ENCODE measurements around the gene SCYL1.

DNA sequence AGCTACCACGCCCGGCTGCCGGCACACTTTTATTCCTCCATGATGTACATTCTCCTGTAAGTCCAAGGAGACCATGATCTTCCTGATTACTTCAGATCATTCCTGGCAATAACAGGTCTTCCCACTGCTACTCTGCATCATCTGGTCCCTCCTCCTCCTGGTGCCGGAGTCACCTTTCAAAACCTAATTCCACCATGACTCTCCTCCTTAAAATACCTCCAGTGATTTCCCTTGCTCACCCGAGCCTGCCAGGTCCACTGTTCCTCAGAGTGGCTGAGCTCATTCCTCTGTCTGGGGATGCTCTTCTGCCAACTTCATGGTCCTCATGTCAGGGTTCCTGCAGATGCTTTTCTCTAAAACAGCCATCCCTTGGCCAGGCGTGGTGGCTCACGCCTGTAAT, 37.1 kb downstream of the SCYL1 start:
- TF ChIP-seq, protein P1, sequence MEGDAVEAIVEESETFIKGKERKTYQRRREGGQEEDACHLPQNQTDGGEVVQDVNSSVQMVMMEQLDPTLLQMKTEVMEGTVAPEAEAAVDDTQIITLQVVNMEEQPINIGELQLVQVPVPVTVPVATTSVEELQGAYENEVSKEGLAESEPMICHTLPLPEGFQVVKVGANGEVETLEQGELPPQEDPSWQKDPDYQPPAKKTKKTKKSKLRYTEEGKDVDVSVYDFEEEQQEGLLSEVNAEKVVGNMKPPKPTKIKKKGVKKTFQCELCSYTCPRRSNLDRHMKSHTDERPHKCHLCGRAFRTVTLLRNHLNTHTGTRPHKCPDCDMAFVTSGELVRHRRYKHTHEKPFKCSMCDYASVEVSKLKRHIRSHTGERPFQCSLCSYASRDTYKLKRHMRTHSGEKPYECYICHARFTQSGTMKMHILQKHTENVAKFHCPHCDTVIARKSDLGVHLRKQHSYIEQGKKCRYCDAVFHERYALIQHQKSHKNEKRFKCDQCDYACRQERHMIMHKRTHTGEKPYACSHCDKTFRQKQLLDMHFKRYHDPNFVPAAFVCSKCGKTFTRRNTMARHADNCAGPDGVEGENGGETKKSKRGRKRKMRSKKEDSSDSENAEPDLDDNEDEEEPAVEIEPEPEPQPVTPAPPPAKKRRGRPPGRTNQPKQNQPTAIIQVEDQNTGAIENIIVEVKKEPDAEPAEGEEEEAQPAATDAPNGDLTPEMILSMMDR (IDR thresholded peaks at IDR 0.05; ENCODE audit: borderline replicate concordance, extremely low read depth, low read length, poor library complexity, severe bottlenecking) = no peak
- TF ChIP-seq EZH2 (IDR thresholded peaks at IDR 0.05; ENCODE audit: borderline replicate concordance, low read depth, low read length, severe bottlenecking) = no peak
